Renal pelvis (tissue), 4 donors: ENCODE results near the gene PPIF. TPM values are rescaled to one million over a fixed set of nuclear protein-coding genes. Genes with fewer than 3 reads are reported as not detected.
"Not testable (repeated sequence)": the region's sequence is repeated elsewhere in the genome, so short reads cannot be mapped to it uniquely, and the experiment has no call there.

Source experiments
- DNase-seq: peaks from one replicate; pipeline ENCODE4 v3.0.0-alpha.2; 2013
- polyA plus RNA-seq, 3 donors: library from polyadenylated mRNA; unstranded; fragments of 120-200 nt; gene quantifications; one replicate each; pipeline ENCODE4 v1.2.1, GENCODE V29; 2013; ENCODE audit not compliant: insufficient read length in 3 of 3

The PPIF gene
- polyA plus RNA-seq, 3 donors: 64.7 to 77.5 (median 73.4) TPM

DNA sequence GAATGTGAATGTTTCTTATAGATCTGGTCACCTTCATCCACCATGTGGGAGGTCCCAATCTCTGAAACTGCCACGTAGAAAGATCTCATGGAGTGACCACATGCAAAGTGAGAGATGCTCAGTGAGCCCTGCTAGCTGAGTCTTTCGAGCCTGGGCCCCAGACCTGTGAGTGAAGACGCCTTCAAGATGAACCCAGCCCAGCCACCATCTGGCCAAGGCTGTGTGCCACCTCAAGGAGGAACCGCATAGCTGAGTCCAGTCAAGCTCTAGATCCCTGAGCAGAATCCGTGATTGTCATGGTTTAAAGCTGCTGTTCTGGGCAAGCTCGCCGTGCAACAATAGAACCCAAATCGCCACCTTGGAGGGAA, 20.2 kb upstream of the PPIF start:
- DNase-seq: no peak

DNA sequence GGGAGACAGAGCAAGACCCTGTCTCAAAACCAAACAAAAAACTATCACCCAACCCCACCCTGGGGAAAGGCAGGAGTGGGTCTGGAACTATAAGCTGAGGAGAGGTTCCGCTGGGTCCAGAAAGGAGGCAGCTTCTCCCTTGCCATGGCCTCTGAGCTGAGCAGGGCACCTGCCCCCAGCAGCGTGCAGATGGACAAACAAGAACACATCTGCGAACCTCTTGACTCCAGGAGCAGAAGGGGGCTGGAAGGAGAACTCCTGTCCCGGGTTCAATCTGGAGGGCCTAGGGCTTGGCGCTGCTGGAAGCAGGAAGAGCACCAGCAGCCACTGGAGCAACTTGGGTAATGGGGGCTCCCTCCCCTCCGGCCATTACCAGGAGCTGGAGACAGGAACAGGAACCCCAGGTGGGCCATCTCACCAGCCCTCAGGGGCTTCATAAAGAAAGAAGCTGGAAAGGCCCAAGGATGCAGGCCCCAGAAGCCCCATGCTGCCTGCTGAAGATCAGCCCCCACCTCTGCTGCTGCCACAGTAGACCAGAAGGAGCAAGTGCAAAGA, 19.0 kb upstream of the PPIF start:
- no peak for DNase-seq

DNA sequence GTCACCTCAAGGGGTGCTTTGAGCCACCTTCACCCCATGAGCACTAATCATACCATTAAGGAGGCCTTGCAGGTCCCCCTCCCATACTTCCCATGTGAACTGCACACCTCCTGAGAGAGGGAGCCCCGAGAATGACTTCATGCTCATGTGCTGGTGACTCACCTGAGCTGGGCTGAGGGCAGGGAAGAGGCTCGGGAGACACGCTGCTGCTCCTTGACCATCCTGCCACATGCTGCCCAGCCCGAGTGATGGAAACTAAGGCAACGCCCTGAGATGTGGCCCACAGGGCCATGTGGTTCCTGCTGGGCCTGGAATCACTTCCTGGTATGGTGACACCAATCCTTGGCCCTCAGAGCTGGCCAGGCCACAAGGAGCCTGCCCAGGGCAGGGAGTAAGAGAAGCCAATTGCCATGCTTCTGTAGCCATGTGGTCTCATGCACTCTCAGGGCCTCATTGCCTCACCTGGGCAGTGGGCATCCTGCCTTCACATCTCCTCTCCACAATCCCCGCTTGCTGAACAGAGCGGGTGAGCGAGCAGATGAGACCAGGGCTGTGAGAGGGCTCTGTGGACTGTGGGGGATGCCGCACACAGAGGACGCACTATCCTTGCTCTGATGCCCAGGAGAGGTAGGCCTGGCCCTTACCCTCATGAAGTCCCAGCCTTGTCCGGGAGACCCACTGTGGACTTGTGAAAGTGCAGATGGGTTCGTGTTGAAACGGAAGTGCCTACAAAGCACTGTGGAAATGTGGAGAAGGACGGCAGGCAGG, 18.3 kb upstream of the PPIF start:
- DNase-seq: no peak

DNA sequence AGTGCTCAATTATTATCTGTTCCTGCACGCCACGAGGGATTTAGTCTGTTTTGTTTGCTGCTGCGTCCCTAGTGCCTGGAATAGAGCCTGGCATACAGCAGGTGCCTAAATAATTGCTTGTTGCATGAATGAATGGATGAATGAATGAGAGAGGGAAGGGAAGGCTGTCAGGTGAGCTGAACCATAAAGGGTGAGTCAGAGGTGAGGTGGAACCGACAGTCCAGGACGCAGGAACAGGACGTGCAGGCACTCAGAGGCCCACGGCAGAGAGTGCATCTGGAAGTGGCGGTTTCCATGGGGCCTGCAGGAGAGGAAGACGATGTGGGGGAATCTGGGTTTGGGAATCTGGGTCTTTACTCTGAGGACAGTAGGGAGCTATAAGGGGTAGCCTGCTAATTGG, 17.7 kb upstream of the PPIF start:
- DNase-seq: no peak

DNA sequence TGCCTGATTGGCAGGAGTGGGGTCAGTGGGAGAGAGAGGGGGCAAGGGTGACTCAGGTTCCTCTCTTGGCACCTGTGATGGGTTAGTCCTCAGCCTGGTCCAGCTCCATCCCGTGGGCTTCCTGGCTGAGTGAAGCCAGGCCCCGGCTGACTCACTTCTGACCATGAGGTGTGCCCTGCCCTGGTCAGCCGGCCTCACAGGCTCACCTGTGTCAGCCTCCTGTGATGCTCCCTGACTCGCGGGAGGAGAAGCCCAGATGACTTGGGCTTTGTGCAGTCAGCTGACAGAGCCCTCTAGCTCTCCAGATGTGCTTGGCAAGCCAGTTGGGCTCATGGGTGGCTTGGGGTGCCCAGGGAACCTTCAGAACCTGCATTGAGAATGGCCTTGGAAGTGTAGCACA, 16.0 kb upstream of the PPIF start:
- DNase-seq: no peak

DNA sequence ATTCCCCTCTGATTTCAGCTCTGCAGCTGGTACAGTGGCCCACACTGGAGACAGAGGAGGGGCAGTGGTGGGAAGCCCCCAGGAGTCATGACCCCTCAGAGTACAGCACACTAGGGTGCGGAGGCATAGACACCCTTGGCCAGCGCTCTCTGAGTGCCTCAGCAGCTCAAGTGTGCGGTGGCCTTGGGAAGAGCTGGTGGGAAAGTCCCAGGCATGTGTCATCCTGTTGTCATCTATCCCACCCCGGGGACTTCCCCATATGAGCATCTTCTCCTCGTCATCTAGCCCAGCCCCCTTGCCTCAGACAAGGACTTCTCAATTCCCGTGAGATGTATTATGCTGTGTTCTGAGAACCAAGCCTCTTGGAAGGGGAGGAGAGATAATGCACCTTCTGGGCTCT, 15.6 kb upstream of the PPIF start:
- DNase-seq: no peak

DNA sequence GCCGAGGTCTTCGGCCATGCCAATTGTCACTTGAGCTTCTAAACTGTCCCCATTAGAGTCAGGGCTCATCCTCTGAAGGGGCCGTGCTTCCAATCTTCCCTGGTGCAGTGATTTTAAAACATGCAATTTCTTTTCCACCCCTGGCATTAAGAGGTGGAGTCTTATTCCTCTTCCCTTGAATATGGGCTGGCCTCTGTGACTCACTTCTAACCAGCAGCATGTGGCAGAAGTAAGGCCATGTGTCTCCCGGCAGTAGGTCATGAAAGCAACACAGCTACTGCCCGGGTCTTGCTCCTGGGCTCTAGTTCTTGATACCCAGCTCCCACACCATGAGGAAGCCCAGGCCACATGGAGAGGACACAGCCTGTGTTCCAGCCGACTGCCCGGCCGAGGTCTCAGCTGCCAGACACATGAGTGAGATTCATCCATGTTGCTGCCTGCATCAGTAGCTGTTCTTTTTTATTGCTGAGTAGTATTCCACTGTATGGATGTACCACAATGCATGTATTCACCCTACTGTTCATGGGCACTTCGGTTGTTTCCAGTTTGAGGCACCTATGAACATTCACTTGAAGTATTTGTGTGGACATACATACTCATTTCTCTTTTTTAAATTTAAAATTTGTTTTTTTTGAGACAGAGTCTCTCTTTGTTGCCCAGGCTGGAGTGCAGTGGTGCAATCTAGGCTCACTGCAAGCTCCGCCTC, 14.5 kb upstream of the PPIF start:
- not testable (repeated sequence) for DNase-seq

DNA sequence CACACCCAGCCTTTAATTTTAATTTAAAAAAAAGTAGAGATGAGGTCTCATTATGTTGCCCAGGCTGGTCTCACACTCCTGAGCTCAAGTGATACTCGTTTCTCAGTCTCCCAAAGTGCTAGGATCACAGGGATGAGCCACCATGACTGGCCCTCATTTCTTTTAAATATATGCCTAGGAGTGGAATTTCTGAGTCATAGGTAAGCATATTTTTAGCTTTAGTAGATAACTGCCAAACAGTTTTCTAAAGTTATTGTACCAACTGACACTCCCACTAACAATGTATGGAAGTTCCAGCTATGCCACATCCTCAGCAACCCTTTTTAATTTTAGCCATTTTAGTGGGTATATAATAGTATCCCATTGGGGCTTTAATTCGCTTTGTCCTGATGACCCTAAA, 13.8 kb upstream of the PPIF start:
- no peak for DNase-seq

DNA sequence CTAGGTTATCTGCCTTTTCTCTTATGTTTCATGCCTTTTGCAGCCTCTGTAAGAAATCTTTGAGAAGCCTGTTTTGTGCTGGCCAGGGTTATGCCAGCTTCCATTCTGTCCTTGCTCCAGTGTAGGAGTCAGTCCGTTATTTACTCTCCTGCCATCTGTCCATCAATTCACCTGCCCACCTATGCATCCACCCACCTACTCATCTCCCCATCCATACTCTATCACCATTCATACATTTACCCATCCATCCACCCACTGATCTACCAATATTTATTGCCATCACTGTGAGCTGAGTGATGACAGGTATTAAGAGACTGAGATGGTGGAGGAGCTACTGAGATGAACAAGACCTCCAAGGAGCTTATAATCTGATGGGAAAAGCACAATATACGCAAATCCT, 12.7 kb upstream of the PPIF start:
- DNase-seq: no peak

DNA sequence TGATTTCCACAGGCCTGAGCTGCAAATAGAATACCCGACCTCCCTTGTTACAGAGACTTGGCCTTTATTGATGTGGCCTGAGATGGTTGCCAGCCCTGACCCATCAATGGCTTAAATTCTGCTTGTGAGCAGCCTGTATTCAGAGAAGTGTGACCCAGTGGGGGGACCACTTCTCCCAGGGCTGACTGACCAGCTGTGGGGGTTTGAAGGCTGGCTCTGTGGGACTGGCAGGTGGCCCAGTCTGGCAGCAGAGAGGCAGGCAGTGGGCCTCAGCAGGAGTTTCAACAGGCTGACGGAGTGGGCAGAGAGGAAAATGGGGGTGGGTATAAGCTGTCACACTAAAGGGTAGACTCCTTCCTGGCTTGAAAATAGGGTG, 12.2 kb upstream of the PPIF start:
- DNase-seq: no peak

DNA sequence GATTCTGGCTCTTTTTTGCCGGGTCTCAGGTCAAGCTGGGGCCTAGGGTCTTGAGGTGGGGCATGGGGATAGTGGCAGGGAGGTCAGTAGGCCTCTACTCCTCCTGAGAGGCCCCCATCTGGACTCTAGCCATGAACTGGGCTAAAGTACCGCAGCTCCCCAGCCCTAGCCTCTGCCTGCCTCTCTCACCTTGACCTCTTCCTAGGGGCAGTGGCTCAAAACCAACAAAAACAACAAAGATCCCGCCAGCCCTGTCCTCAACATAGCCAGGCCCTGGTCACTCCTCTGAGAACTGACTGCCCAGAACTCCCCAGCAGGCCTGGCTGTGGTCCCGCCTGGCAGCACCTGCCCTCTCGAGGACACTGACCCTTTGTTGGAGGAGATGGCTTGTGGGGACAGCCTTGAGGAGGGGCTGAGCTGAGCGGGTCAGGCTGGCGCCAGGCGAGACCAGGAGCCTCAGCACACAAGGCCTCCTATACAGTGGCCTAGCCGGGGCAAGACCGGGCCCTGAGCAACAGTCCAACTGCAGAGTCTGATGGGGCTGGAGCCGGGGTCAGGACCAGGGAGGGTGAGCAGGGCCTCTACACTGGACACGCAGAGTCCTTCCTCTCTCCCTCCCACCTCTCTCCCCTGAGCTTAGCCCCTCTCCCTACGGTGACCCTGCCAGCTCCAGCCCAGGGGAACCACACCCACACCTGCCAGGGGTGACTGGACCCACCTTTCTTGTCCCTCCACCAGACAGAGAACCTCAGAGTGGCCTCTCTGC, 11.6 kb upstream of the PPIF start:
- DNase-seq: no peak

DNA sequence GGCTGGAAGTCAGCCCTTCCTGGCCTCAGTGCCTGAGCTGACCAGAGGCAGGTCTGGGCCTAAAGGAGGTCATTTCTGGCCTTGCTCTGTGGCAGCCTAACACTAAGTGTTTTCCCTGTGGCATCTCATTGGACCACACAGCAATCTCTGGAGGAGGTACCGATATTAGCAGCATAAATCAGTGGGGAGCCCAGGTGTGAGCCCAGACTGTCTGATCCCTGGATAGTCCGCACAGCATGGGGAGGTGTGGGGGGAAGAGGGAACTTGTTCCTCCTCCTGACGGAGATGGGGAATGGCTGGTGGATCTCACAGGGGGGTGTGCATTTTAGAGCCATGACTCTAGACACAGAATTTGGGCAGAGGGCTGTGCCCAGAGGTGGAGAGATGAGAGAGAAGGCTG, 11.0 kb upstream of the PPIF start:
- no peak for DNase-seq

DNA sequence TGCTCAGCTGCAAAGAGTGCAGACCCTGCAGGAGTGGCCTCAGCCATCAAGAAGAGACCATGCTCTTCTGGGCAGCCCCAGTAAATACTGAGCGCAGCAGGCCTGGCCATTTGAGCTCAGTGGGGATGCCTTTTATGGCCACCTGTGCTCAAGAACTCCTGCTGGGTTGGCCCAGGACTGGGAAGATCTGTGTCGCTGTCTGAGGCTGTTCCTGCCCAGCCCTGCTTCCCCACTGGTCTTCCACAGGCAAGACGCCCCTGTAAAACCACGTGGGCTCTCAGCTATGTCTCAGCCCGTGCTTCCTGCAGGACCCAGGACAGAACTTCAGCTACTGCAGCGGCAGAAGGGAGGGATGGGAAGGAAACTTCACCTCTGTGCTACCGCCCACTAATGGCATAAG, 10.5 kb upstream of the PPIF start:
- no peak for DNase-seq

DNA sequence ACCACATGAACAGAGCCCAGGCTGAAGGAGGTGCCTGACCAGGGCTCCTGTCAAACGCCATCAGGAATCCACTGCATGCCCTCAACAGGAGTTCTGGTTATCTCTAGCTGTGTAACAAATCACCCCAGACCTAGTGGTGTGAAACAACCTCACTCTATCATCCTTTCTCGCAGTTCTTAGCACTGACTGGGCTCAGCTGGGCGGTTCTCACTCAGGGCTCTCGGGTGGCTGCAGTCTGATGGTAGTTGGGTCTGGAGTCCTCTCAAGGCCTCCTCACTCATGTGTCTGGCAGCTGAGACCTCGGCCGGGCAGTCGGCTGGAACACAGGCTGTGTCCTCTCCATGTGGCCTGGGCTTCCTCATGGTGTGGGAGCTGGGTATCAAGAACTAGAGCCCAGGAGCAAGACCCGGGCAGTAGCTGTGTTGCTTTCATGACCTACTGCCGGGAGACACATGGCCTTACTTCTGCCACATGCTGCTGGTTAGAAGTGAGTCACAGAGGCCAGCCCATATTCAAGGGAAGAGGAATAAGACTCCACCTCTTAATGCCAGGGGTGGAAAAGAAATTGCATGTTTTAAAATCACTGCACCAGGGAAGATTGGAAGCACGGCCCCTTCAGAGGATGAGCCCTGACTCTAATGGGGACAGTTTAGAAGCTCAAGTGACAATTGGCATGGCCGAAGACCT, 9.3 kb upstream of the PPIF start:
- DNase-seq: not testable (repeated sequence)

DNA sequence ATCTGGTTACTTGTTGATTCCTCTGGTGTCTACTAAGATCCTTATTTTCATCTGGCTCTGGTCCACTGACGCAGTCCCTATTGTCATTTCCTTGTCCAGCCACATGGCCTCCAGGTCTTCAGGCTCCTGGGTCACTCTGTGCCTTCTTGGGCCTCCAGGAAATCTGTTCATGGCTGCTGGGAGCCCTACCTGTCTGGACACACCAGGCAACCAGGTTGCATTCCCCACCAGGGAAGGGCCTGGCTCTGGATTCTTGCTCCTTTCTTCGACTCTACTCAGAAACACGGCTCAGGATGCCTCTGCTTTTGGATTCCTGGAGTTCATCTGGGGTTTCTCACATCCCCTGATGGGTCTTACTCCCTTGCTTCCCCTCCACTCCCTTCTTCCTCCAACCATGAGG, 8.0 kb upstream of the PPIF start:
- DNase-seq: no peak

DNA sequence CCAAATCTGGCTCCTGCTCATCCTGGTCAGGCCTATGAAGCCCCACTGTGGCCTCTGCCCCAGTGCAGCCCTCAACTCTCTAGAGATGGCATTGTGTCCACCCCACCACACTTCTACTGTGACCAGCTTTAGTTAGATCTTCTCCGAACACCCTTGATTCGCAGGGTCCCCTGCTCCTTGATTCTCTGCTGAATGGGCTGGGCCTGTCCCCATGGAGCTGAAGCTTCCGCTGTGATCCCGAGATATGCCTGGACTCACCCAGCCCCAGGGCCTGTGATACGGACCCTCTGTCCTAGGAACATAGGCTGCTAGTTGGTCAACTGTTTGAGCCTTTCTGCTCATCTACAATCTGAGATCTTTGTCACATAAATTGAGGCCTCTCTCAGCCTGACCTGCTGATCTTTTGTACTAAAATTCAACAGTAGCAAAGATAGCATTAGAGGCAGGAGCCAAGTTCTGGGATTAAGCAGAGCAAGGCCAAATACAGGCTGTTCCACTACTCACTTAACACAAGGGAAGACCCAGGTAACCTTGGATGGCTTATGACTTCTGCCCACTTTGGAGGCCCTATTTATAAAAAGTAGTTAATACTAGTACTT, 6.5 kb upstream of the PPIF start:
- DNase-seq: no peak

DNA sequence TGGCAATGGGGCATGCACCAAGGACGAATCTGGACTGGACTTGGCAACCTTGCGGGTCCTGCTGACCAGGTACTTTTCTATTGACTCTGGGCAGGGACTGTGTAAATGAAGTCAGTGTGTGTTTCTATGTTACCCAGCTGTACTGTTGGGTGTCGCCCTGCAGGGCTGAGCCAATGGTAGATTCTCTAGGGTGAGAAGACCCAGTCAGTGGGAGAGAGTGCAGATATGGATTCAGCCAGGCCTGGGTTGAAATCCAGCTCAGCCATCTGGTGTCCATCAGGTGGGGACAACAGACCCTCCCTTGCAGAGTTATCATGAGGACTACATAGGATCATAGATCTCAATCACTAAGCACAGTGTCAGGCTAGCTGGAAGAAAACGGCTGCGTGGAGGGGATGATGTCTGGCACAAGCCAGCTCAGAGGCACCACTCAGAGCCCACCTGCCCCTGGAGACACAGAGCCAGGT, 4.9 kb upstream of the PPIF start:
- DNase-seq: no peak

DNA sequence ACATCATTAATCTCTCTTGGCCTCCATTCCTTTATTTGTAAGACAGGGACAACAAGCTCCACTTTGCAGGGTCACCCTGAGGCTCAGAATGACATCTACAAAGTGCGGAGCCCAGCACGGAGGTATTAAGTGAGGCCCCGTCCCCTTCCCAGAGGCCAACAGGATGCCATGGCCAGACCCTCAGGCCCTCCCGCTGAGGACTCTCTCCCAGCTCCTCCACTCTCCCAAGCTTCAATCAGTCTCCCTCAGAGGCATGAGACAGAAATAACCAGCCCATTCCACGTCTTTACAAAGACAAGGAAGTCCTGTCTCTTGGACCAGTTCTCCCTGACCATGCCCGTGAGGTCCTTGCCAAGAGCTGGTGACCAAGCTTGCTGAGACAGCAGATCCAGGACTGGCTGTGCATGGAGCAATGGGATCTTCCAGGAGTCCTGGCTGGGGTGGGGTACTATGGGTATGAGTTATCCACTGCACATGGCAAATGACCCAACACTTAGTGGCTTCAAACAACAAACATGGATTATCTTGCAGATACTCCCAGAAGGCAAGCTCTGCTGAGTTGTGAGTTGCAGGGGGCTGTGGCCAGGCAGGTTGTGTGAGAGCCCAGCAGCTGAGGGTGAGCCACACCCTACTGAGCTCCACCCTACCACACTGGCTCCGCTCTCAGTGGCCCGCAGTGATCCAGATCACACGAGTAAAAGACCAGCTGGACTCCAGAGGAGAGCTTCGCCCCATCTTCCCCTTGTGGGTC, 4.3 kb upstream of the PPIF start:
- no peak for DNase-seq

DNA sequence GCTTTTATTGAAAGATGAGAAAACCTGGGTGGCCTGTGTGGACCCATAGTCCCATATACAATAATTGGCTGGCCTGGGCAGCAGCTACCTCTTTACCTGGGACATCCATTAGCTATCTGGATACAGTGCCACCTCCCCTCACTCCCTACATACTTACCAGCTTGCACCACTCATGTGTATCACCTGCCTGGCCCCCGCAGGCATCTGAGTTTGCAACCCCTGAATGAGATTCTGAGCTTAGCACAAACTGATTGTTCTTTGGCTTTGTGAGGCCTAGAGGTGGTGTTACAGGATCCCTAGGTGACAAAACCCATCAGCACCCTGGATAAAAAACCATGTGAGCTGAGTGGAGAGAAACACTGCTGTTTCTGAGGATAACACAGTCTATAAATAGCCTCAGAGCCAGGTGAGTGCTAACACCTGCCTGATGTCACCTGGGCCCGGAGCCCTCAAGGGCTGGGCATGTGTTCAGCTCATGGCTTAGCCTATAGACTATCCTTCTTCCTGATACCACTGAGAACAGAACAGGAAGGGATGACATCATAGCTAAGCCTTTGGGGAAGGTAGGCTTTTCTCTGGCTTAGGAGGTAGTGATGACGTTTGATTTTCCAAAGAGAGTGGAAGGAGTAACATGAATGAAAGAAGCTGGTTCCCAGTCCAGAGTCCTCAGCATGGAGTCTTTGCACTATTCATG, 2.6 kb upstream of the PPIF start:
- no peak for DNase-seq
